Naive B cell (primary cell): Measurements from ENCODE around the gene ZP4. TPM values are rescaled to one million over a fixed set of nuclear protein-coding genes. Genes with fewer than 3 reads are reported as not detected.
A peak's percentile ranks its signal among the peaks of the same experiment; 100 is the strongest.
"Not testable (repeated sequence)": the region's sequence is repeated elsewhere in the genome, so short reads cannot be mapped to it uniquely, and the experiment has no call there.

ENCODE experiments used
- ATAC-seq, 2 donors: fragments of 150-1000 bp; cut with Tn5 transposase; 2 replicates each; pipeline ENCODE4 v1.10.0; 2021; ENCODE audit warnings: low read depth in 2 of 2, mild to moderate bottlenecking in 2 of 2, moderate library complexity in 2 of 2
- DNase-seq: peaks from one replicate; pipeline ENCODE4 v3.0.0; 2022
- H3K27ac Mint-ChIP-seq, 6 donors: one replicate each; pipeline ENCODE4 v1.8.0; 2020 to 2022; ENCODE audit warnings: mild to moderate bottlenecking in 6 of 6, mixed read lengths in 6 of 6, moderate library complexity in 5 of 6, inconsistent platforms in 2 of 6
- H3K27me3 Mint-ChIP-seq, 3 donors: one replicate each; pipeline ENCODE4 v1.8.0; 2021 to 2022; ENCODE audit warnings: mixed read lengths in 3 of 3, mild to moderate bottlenecking in 1 of 3
- H3K36me3 Mint-ChIP-seq, 2 donors: one replicate each; pipeline ENCODE4 v1.8.0; 2020 to 2022; ENCODE audit warnings: mixed read lengths in 2 of 2, inconsistent platforms in 1 of 2, mild to moderate bottlenecking in 1 of 2
- H3K4me1 Mint-ChIP-seq, 3 donors: one replicate each; pipeline ENCODE4 v1.8.0; 2020 to 2022; ENCODE audit warnings: mixed read lengths in 3 of 3, inconsistent platforms in 1 of 3, mild to moderate bottlenecking in 1 of 3, moderate library complexity in 1 of 3
- H3K4me3 Mint-ChIP-seq, 8 donors: one replicate each; pipeline ENCODE4 v1.8.0; 2020 to 2022; ENCODE audit warnings: mild to moderate bottlenecking in 8 of 8, mixed read lengths in 8 of 8, moderate library complexity in 8 of 8, inconsistent platforms in 2 of 8
- H3K9me3 Mint-ChIP-seq, 7 donors: one replicate each; pipeline ENCODE4 v1.8.0; 2020 to 2022; ENCODE audit warnings: mixed read lengths in 7 of 7, mild to moderate bottlenecking in 5 of 7, inconsistent platforms in 2 of 7, moderate library complexity in 1 of 7
- polyA plus RNA-seq, 6 donors: library from polyadenylated mRNA; unstranded; fragments of 300-500 nt; fragmentation: Illumina TruSeq; gene quantifications; one replicate each; pipeline ENCODE4 v1.2.3, GENCODE V29; 2021; ENCODE audit warnings: low read depth in 6 of 6

Gene ZP4
- polyA plus RNA-seq, 6 donors from 2014 or later, result not detected

- H3K4me3 Mint-ChIP-seq, result peak overlapping the region in 3 of 8 donors; percentile 1 to 69 (median 48)
- peaks cover 0 to 2% (median 0%) of the 10 kb centered on the region in 7 donors for H3K9me3 Mint-ChIP-seq
- H3K27ac Mint-ChIP-seq, result peak overlapping the region in 1 of 6 donors; percentile 27
- no peaks in the 10 kb centered on the region for H3K36me3 Mint-ChIP-seq
- H3K27me3 Mint-ChIP-seq, result peaks cover 0 to 12% (median 10%) of the 10 kb centered on the region in 3 donors
- DNase-seq (no peak), ATAC-seq (no peak)
- peaks cover 2 to 6% (median 3%) of the 10 kb centered on the region in 3 donors for H3K4me1 Mint-ChIP-seq
These were observed 26.1 kb downstream of the ZP4 start for GRCh38 chr1:237864338-237865244.

- no peaks in the 10 kb centered on the region for H3K36me3 Mint-ChIP-seq
- H3K27ac Mint-ChIP-seq, result no peak overlapping the region
- DNase-seq (no peak), ATAC-seq (no peak)
- no peak overlapping the region for H3K4me3 Mint-ChIP-seq
- peaks cover 0 to 12% (median 5%) of the 10 kb centered on the region in 3 donors for H3K27me3 Mint-ChIP-seq
- H3K4me1 Mint-ChIP-seq, result peaks cover 2 to 6% (median 3%) of the 10 kb centered on the region in 3 donors
- H3K9me3 Mint-ChIP-seq, result peaks cover 0 to 2% (median 0%) of the 10 kb centered on the region in 7 donors
These were observed 27.5 kb downstream of the ZP4 start for GRCh38 chr1:237863234-237863633.

GRCh38 chr1:237861944-237862343 lies 28.8 kb downstream of the ZP4 start:
- Mint-ChIP-seq H3K9me3 (peaks cover 0 to 2% (median 0%) of the 10 kb centered on the region in 7 donors), H3K27me3 (peaks cover 0 to 12% (median 5%) of the 10 kb centered on the region in 3 donors), H3K27ac (no peak overlapping the region), H3K4me1 (peaks cover 2 to 6% (median 3%) of the 10 kb centered on the region in 3 donors), H3K36me3 (no peaks in the 10 kb centered on the region), H3K4me3 (no peak overlapping the region)
- ATAC-seq, result no peak
- DNase-seq, result no peak

- H3K9me3 Mint-ChIP-seq, result peaks cover 0 to 4% (median 0%) of the 10 kb centered on the region in 7 donors
- ATAC-seq (no peak), DNase-seq (no peak)
- H3K4me3 Mint-ChIP-seq, result no peak overlapping the region
- H3K27ac Mint-ChIP-seq, result no peak overlapping the region
- peaks cover 0 to 5% (median 5%) of the 10 kb centered on the region in 3 donors for H3K27me3 Mint-ChIP-seq
- H3K36me3 Mint-ChIP-seq, result no peaks in the 10 kb centered on the region
- H3K4me1 Mint-ChIP-seq, result no peaks in the 10 kb centered on the region
These were observed 31.7 kb downstream of the ZP4 start for GRCh38 chr1:237858992-237859391.

- no peaks in the 10 kb centered on the region for H3K4me1 Mint-ChIP-seq
- H3K36me3 Mint-ChIP-seq, result no peaks in the 10 kb centered on the region
- peaks cover 0 to 4% (median 0%) of the 10 kb centered on the region in 7 donors for H3K9me3 Mint-ChIP-seq
- no peak for DNase-seq
- peaks cover 0 to 5% (median 0%) of the 10 kb centered on the region in 3 donors for H3K27me3 Mint-ChIP-seq
- ATAC-seq, result no peak
- H3K27ac Mint-ChIP-seq, result no peak overlapping the region
- H3K4me3 Mint-ChIP-seq, result no peak overlapping the region
These were observed 33.3 kb downstream of the ZP4 start for GRCh38 chr1:237857455-237857854.

GRCh38 chr1:237852342-237852741 lies 38.4 kb downstream of the ZP4 start:
- DNase-seq (no peak), ATAC-seq (no peak)
- H3K36me3 Mint-ChIP-seq, result no peaks in the 10 kb centered on the region
- H3K4me1 Mint-ChIP-seq, result no peaks in the 10 kb centered on the region
- peaks cover 0 to 7% (median 4%) of the 10 kb centered on the region in 7 donors for H3K9me3 Mint-ChIP-seq
- no peak overlapping the region for H3K27ac Mint-ChIP-seq
- no peak overlapping the region for H3K4me3 Mint-ChIP-seq
- no peaks in the 10 kb centered on the region for H3K27me3 Mint-ChIP-seq

- ATAC-seq (no peak), DNase-seq (no peak)
- Mint-ChIP-seq H3K9me3 (peaks cover 0 to 10% (median 6%) of the 10 kb centered on the region in 7 donors), H3K36me3 (no peaks in the 10 kb centered on the region), H3K27me3 (no peaks in the 10 kb centered on the region), H3K4me3 (no peak overlapping the region), H3K27ac (no peak overlapping the region), H3K4me1 (no peaks in the 10 kb centered on the region)
These were observed 39.4 kb downstream of the ZP4 start for GRCh38 chr1:237851210-237851845.

- H3K9me3 Mint-ChIP-seq, result peaks cover 0 to 12% (median 4%) of the 10 kb centered on the region in 7 donors
- not testable (repeated sequence) for H3K4me3 Mint-ChIP-seq, H3K27me3 Mint-ChIP-seq, DNase-seq, H3K4me1 Mint-ChIP-seq, ATAC-seq, H3K27ac Mint-ChIP-seq, H3K36me3 Mint-ChIP-seq
These were observed 47.2 kb downstream of the ZP4 start for GRCh38 chr1:237843516-237843915.

- no peak overlapping the region for H3K27ac Mint-ChIP-seq
- DNase-seq (no peak), ATAC-seq (no peak)
- H3K4me1 Mint-ChIP-seq, result no peaks in the 10 kb centered on the region
- no peaks in the 10 kb centered on the region for H3K36me3 Mint-ChIP-seq
- peaks cover 0 to 9% (median 4%) of the 10 kb centered on the region in 7 donors for H3K9me3 Mint-ChIP-seq
- H3K4me3 Mint-ChIP-seq, result no peak overlapping the region
- H3K27me3 Mint-ChIP-seq, result no peaks in the 10 kb centered on the region
These were observed 49.2 kb downstream of the ZP4 start for GRCh38 chr1:237841485-237841884.

GRCh38 chr1:237838904-237839534 lies 51.7 kb downstream of the ZP4 start:
- H3K27me3 Mint-ChIP-seq, result no peaks in the 10 kb centered on the region
- no peak overlapping the region for H3K27ac Mint-ChIP-seq
- DNase-seq, result no peak
- no peak overlapping the region for H3K4me3 Mint-ChIP-seq
- H3K4me1 Mint-ChIP-seq, result no peaks in the 10 kb centered on the region
- no peak for ATAC-seq
- no peaks in the 10 kb centered on the region for H3K36me3 Mint-ChIP-seq
- H3K9me3 Mint-ChIP-seq, result peaks cover 0 to 4% (median 0%) of the 10 kb centered on the region in 7 donors

- Mint-ChIP-seq H3K4me3 (peak overlapping the region in 2 of 8 donors; percentile 13 to 48), H3K4me1 (no peaks in the 10 kb centered on the region), H3K27me3 (no peaks in the 10 kb centered on the region), H3K9me3 (peaks cover 0 to 4% (median 0%) of the 10 kb centered on the region in 7 donors), H3K27ac (no peak overlapping the region), H3K36me3 (no peaks in the 10 kb centered on the region)
- ATAC-seq, result no peak
- DNase-seq, result no peak
These were observed 52.4 kb downstream of the ZP4 start for GRCh38 chr1:237838320-237838719.

- H3K9me3 Mint-ChIP-seq, result peaks cover 0 to 4% (median 0%) of the 10 kb centered on the region in 7 donors
- H3K4me3 Mint-ChIP-seq, result no peak overlapping the region
- no peak overlapping the region for H3K27ac Mint-ChIP-seq
- DNase-seq (no peak), ATAC-seq (no peak)
- H3K4me1 Mint-ChIP-seq, result no peaks in the 10 kb centered on the region
- no peaks in the 10 kb centered on the region for H3K27me3 Mint-ChIP-seq
- no peaks in the 10 kb centered on the region for H3K36me3 Mint-ChIP-seq
These were observed 56.3 kb downstream of the ZP4 start for GRCh38 chr1:237834461-237834860.

- Mint-ChIP-seq H3K27ac (no peak overlapping the region), H3K4me3 (no peak overlapping the region), H3K4me1 (no peaks in the 10 kb centered on the region), H3K9me3 (peaks cover 0 to 4% (median 0%) of the 10 kb centered on the region in 7 donors), H3K36me3 (no peaks in the 10 kb centered on the region), H3K27me3 (no peaks in the 10 kb centered on the region)
- DNase-seq (no peak), ATAC-seq (no peak)
These were observed 56.7 kb downstream of the ZP4 start for GRCh38 chr1:237834048-237834447.
